Gastroesophageal sphincter (tissue), 3 donors: ENCODE data around the gene SHISAL1.

Experiments used
- POLR2A ChIP-seq, 2 donors: fragments of 450-650 bp; IDR thresholded peaks; one replicate each; pipeline ENCODE4 v1.6.1; 2017; ENCODE audit warnings: antibody characterized with exemption in 2 of 2, mild to moderate bottlenecking in 2 of 2, moderate library complexity in 1 of 2
- TF ChIP-seq, protein P1 (sequence below), 4 experiments: fragments of 200-600 bp in 2 of 4; fragments of 450-650 bp in 2 of 4; sonication (generic) in 1 of 4; IDR thresholded peaks; one replicate each; pipeline ENCODE4 v1.5.1; 2017 to 2019; ENCODE audit warnings: antibody characterized with exemption in 4 of 4, mild to moderate bottlenecking in 2 of 4, moderate library complexity in 2 of 4

DNA sequence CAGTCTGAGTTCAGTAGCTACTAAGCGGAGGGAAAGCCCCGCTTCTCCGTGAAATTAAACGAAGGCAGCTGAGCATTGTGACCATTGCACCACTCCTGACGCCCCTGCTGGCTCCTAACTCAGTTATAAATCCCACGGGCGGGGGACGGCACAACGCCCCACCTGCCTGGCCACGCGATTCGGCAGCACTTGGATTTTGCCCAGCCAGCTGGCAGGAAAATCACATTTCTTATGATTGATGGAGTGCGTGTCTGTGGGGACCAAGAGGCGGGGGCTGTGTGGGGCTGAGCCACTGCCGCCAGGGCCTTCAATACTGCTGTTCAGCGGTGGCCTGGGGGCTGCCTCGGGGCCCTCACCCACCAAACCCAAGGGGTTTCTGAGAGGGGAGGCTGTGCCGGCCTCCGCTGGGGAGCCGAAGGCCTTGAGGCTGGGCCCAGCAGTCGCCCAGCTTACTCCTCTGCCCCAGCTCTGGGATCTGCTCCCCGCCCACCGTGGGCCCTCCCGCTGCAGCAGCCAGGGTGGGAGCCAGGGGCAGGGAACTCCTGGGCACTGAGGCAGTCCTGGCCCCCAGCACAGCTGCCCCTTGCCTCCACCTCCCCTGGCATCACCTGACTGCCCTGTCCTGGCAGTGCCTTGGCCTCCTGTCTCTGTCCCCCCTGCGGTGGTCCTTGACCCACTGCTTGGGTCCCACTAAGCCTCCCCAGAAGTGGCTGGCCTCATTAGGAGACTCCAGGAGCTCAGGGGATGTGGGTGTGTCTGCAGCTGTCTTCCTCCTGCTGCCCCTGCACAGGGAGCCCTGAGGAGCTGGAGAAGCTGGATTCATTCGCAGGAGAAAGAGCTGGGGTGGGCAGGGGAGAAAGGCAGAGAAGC is 30.7 kb downstream of the SHISAL1 start:
- TF ChIP-seq, protein P1, sequence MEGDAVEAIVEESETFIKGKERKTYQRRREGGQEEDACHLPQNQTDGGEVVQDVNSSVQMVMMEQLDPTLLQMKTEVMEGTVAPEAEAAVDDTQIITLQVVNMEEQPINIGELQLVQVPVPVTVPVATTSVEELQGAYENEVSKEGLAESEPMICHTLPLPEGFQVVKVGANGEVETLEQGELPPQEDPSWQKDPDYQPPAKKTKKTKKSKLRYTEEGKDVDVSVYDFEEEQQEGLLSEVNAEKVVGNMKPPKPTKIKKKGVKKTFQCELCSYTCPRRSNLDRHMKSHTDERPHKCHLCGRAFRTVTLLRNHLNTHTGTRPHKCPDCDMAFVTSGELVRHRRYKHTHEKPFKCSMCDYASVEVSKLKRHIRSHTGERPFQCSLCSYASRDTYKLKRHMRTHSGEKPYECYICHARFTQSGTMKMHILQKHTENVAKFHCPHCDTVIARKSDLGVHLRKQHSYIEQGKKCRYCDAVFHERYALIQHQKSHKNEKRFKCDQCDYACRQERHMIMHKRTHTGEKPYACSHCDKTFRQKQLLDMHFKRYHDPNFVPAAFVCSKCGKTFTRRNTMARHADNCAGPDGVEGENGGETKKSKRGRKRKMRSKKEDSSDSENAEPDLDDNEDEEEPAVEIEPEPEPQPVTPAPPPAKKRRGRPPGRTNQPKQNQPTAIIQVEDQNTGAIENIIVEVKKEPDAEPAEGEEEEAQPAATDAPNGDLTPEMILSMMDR (IDR thresholded peaks at IDR 0.05): no peak
- no peak for TF ChIP-seq POLR2A (IDR thresholded peaks at IDR 0.05)
